ENCODE measurements around the gene GJB6. TPM values are rescaled to one million over a fixed set of nuclear protein-coding genes. Genes with fewer than 3 reads are reported as not detected.

Gene GJB6
- polyA plus RNA-seq, 1 donor from 2014 or later, result not detected

DNA sequence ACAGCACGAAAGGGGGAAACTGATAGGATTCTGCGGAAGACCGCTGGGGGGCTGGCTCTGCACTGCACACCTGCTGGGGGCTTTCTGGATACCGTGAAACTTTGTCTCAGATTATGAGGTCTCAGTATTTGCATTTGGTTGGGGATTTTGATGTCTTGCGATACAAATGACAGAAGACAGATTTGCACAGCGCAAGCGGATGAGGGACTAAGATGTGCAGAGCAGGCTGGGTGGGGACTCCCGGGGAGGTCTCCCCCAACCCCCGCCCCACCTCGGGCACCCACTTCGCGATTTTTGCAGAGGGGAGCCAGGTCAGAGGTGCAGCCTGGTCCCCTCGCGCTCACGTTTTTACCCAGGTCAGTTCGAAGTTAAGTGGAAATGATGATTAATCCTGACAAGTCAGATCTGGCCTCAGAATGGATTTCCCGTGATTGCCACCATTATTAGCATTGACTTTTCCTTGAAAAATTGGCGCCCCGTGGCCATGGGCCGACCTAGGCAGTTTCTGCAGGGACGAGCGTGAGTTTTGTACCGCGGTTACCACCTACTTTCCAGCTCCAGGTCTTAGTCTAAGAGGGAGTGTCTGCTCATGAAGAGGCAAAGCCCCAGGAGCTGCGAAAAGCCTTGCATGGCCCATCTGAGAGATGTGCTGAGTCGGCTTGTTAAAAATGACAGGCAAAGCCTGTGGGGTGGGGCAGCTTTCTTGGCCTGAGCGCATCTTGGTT is 38.0 kb downstream of the GJB6 start:
- no peaks in the 10 kb centered on the region for H3K9me3 ChIP-seq (ENCODE audit: low read length)
- H3K4me2 ChIP-seq (ENCODE audit: low read length), result no peak overlapping the region
- no peaks in the 10 kb centered on the region for H3K79me2 ChIP-seq (replicated peaks; ENCODE audit: insufficient read depth, low read length)
- H3K4me3 ChIP-seq (ENCODE audit: low read length), result peak overlapping the region; percentile 69
- no peak for TF ChIP-seq POLR2AphosphoS5 (IDR thresholded peaks at IDR 0.05)
- no peak for TF ChIP-seq EZH2 (IDR thresholded peaks at IDR 0.05; ENCODE audit: borderline replicate concordance, insufficient read depth, low read length, poor library complexity, severe bottlenecking)
- TF ChIP-seq, protein P1, sequence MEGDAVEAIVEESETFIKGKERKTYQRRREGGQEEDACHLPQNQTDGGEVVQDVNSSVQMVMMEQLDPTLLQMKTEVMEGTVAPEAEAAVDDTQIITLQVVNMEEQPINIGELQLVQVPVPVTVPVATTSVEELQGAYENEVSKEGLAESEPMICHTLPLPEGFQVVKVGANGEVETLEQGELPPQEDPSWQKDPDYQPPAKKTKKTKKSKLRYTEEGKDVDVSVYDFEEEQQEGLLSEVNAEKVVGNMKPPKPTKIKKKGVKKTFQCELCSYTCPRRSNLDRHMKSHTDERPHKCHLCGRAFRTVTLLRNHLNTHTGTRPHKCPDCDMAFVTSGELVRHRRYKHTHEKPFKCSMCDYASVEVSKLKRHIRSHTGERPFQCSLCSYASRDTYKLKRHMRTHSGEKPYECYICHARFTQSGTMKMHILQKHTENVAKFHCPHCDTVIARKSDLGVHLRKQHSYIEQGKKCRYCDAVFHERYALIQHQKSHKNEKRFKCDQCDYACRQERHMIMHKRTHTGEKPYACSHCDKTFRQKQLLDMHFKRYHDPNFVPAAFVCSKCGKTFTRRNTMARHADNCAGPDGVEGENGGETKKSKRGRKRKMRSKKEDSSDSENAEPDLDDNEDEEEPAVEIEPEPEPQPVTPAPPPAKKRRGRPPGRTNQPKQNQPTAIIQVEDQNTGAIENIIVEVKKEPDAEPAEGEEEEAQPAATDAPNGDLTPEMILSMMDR (IDR thresholded peaks at IDR 0.05; ENCODE audit: poor library complexity, severe bottlenecking), result no peak
- H3F3A ChIP-seq (ENCODE audit: insufficient read depth, low read length, poor library complexity, severe bottlenecking), result no peaks in the 10 kb centered on the region
- H3K9me2 ChIP-seq (ENCODE audit: insufficient read depth, low read length), result no peaks in the 10 kb centered on the region
- no peak overlapping the region for H3K9ac ChIP-seq (ENCODE audit: low read length)
- H4K20me1 ChIP-seq (ENCODE audit: insufficient read depth), result no peaks in the 10 kb centered on the region
- H3K27me3 ChIP-seq (ENCODE audit: insufficient read depth, low read depth, low read length), result peaks cover 75% of the 10 kb centered on the region
- H3K27ac ChIP-seq (ENCODE audit: low read length), result no peak overlapping the region
- no peak overlapping the region for H2AFZ ChIP-seq (ENCODE audit: low read depth, low read length)
- no peaks in the 10 kb centered on the region for H3K36me3 ChIP-seq (ENCODE audit: insufficient read depth, low read length)

DNA sequence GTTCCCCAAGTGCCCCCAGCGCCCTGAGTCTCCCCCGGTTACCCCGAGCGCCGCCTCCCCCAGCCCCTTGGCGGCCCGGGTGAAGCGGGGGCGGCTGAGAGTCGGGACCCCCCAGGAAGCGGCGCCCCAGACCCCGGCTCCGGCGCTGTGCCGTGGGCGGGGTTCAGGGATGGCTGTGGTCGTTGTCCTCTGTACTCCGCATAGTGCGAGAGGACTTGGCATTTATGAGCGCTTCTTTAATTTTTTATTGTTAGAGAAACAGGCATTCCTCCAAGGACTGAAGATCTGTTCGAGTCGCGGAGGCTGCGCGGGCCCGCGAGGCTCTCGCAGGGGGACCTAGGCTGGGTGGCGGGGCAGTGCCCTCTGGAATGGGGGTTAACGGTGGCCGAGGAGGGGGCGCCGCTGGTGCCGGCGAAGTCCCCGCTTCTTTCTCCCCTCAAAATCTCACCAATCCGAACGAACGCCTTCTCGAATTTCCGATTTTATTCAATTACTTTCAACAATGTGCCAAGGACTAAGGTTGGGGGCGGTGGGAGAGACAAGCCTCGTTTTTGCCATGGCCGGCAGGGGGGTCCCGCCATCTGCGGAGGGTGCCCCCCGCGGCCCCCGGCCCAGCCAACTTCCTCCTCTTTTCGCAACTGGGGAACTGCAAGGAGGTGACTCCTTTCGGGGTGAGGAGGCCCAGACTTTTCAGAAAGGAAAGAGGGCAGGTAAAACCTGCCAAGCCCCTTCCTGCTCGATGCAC is 38.8 kb downstream of the GJB6 start:
- H3K9ac ChIP-seq (ENCODE audit: low read length), result no peak overlapping the region
- no peaks in the 10 kb centered on the region for H4K20me1 ChIP-seq (ENCODE audit: insufficient read depth)
- H2AFZ ChIP-seq (ENCODE audit: low read depth, low read length), result no peak overlapping the region
- no peaks in the 10 kb centered on the region for H3F3A ChIP-seq (ENCODE audit: insufficient read depth, low read length, poor library complexity, severe bottlenecking)
- H3K27me3 ChIP-seq (ENCODE audit: insufficient read depth, low read depth, low read length), result peaks cover 75% of the 10 kb centered on the region
- H3K9me2 ChIP-seq (ENCODE audit: insufficient read depth, low read length), result no peaks in the 10 kb centered on the region
- no peaks in the 10 kb centered on the region for H3K36me3 ChIP-seq (ENCODE audit: insufficient read depth, low read length)
- TF ChIP-seq EZH2 (IDR thresholded peaks at IDR 0.05; ENCODE audit: borderline replicate concordance, insufficient read depth, low read length, poor library complexity, severe bottlenecking) (peak; percentile 23), MXI1 (conservative IDR thresholded peaks at IDR 0.05; ENCODE audit: poor library complexity, severe bottlenecking) (no peak)
- H3K9me3 ChIP-seq (ENCODE audit: low read length), result no peaks in the 10 kb centered on the region
- H3K27ac ChIP-seq (ENCODE audit: low read length), result no peak overlapping the region
- peak overlapping the region; percentile 69 for H3K4me3 ChIP-seq (ENCODE audit: low read length)
- peak overlapping the region; percentile 87 for H3K4me2 ChIP-seq (ENCODE audit: low read length)
- no peaks in the 10 kb centered on the region for H3K79me2 ChIP-seq (replicated peaks; ENCODE audit: insufficient read depth, low read length)

DNA sequence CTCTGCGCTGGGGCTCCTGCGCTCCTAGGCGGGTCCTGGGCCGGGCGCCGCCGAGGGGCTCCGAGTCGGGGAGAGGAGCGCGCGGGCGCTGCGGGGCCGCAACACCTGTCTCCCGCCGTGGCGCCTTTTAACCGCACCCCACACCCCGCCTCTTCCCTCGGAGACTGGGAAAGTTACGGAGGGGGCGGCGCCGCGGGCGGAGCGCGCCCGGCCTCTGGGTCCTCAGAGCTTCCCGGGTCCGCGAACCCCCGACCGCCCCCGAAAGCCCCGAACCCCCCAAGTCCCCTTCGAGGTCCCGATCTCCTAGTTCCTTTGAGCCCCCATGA is 39.3 kb downstream of the GJB6 start, which contains the start of gene GJB2:
Gene GJB2 (minus strand): TSS at position 103 of the 326 bp plus-strand sequence. CDS start 3,357 bp downstream, outside the sequence.
- H3K27ac ChIP-seq (ENCODE audit: low read length), result no peak within 1 kb of the TSS
- H2AFZ ChIP-seq (ENCODE audit: low read depth, low read length), result no peak within 1 kb of the TSS
- peaks cover 75% of the 10 kb centered on the region for H3K27me3 ChIP-seq (ENCODE audit: insufficient read depth, low read depth, low read length)
- TF ChIP-seq RAD21 (conservative IDR thresholded peaks at IDR 0.05) (no peak), SMC3 (conservative IDR thresholded peaks at IDR 0.05; ENCODE audit: poor library complexity) (no peak), EZH2 (IDR thresholded peaks at IDR 0.05; ENCODE audit: borderline replicate concordance, insufficient read depth, low read length, poor library complexity, severe bottlenecking) (no peak), POLR2AphosphoS5 (IDR thresholded peaks at IDR 0.05) (no peak), MXI1 (conservative IDR thresholded peaks at IDR 0.05; ENCODE audit: poor library complexity, severe bottlenecking) (no peak)
- TF ChIP-seq, protein P2, sequence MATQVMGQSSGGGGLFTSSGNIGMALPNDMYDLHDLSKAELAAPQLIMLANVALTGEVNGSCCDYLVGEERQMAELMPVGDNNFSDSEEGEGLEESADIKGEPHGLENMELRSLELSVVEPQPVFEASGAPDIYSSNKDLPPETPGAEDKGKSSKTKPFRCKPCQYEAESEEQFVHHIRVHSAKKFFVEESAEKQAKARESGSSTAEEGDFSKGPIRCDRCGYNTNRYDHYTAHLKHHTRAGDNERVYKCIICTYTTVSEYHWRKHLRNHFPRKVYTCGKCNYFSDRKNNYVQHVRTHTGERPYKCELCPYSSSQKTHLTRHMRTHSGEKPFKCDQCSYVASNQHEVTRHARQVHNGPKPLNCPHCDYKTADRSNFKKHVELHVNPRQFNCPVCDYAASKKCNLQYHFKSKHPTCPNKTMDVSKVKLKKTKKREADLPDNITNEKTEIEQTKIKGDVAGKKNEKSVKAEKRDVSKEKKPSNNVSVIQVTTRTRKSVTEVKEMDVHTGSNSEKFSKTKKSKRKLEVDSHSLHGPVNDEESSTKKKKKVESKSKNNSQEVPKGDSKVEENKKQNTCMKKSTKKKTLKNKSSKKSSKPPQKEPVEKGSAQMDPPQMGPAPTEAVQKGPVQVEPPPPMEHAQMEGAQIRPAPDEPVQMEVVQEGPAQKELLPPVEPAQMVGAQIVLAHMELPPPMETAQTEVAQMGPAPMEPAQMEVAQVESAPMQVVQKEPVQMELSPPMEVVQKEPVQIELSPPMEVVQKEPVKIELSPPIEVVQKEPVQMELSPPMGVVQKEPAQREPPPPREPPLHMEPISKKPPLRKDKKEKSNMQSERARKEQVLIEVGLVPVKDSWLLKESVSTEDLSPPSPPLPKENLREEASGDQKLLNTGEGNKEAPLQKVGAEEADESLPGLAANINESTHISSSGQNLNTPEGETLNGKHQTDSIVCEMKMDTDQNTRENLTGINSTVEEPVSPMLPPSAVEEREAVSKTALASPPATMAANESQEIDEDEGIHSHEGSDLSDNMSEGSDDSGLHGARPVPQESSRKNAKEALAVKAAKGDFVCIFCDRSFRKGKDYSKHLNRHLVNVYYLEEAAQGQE (IDR thresholded peaks at IDR 0.05; ENCODE audit: borderline replicate concordance), result no peak
- TF ChIP-seq, protein P1 (IDR thresholded peaks at IDR 0.05; ENCODE audit: poor library complexity, severe bottlenecking), result no peak
- no peaks in the 10 kb centered on the region for H3F3A ChIP-seq (ENCODE audit: insufficient read depth, low read length, poor library complexity, severe bottlenecking)
- H3K4me2 ChIP-seq (ENCODE audit: low read length), result peak within 1 kb of the TSS; percentile 87
- no peaks in the 10 kb centered on the region for H3K9me3 ChIP-seq (ENCODE audit: low read length)
- peak within 1 kb of the TSS; percentile 17 for H3K9ac ChIP-seq (ENCODE audit: low read length)
- no peaks in the 10 kb centered on the region for H3K36me3 ChIP-seq (ENCODE audit: insufficient read depth, low read length)
- no peaks in the 10 kb centered on the region for H3K9me2 ChIP-seq (ENCODE audit: insufficient read depth, low read length)
- no peaks in the 10 kb centered on the region for H3K79me2 ChIP-seq (replicated peaks; ENCODE audit: insufficient read depth, low read length)
- no peaks in the 10 kb centered on the region for H4K20me1 ChIP-seq (ENCODE audit: insufficient read depth)
- H3K4me3 ChIP-seq (ENCODE audit: low read length), result peak within 1 kb of the TSS; percentile 69

Measured in neural cell (in vitro differentiated cells).